IPS DF 4.7 (cell line): ENCODE data around the gene EGFL7.

Experiments
- DNase-seq: peaks from one replicate; pipeline ENCODE4 v3.0.0-alpha.2; 2013; ENCODE audit warnings: low spot score; ENCODE audit errors: extremely low read depth

The EGFL7 gene

DNA sequence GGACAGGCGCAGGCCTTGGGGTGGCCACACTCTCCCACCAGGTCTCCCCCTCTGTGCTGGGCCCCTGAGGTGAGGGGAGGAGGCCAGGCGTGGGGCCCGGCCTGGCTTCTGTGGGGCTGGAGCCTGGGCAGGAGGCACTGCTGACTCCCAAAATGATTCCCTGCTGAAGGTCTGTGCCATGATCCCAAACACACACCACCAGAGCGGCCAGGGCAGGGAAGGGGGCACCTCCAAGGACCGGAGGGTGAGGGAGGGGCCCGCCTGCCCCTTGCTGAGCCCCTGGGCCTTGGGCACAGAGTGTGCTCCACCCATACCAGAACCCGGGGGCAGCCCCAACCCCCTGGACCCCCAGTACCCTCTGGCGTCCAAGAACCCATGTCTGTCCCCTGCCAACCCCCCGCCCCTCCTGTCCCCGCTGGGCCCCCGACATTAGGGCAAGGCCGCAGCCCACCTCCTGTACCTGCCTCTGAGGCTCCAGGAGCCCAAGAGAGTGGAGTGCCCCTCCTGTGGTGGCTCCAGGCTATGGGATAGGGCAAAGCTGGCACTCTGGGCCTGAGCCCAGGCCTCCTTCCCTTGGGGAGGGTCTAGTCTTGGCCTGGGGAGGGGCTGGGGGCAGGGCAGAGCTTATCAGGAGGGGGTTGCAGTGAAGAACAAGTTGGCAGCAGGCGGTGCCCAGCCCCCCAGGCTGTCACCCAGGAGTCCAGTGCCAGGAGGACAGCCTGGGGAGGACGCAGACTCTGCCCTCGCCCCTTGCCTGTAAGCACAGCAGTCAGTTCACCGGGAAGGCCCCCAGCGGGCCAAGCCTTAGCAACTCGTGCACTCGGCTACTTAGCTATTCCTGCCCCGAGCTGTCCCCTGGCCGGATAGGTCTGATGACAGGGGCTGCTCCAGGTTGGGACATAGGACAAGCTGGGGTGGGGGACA is 2.6 kb upstream of the EGFL7 start:
- no peak for DNase-seq

DNA sequence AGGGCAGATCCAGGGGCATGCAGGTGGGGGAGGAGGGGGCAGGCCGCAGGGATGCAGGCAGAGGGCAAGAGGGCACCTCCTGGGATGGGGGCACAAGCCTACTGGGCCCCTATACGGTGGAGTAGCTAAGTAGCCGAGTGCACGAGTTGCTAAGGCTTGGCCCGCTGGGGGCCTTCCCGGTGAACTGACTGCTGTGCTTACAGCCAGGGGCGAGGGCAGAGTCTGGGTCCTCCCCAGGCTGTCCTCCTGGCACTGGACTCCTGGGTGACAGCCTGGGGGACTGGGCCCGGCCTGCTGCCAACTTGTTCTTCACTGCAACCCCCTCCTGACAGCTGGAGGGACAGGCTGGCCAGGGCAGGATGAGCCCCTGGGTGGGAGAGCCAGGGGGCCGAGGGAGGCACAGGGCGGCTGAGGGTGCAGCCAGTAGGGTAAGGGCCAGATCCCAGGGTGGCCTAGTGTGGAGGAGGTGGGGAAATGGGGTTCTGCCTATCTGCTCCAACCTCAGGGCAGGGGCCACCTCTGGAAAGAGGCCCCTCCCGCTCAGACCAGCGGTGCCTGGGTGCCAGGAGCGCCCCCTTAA is 1.7 kb upstream of the EGFL7 start:
- no peak for DNase-seq

DNA sequence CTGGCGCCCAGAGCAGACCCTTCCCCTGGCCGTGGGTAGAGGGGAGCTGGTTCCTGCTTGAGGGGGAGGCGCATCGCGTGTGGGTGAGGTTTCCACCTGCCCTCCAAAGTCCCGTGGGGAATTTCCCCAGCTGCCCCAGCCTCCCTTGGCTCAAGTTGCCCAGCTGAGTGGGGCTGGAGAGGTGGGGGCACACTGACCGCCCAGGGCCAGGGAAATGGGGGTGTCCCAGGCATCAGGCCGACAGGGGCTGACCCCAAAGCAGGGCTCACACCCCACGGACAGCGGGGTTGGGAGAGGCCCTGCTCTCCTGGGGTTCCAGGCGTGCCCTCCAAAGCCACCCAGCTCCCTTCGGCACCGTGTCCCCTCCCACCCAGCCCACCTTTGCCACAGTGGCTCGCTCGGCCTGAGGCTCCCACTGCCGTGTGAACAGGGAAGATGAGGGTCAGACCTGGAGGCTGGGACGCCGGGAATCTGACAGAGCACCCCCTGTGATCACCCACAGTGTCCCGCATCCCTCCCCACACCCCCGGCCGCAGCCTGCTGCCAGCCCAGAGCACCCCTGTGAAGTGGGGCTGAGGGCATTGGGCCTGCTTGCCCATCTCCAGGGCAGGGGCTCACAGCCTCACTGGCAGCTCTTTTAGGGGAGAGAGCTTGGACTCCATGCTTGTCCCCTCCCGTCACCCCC is 933 bp upstream of the EGFL7 start:
- no peak for DNase-seq

- no peak for DNase-seq
These were observed 425 bp upstream of the EGFL7 start for GRCh38 chr9:136662326-136662655.

DNA sequence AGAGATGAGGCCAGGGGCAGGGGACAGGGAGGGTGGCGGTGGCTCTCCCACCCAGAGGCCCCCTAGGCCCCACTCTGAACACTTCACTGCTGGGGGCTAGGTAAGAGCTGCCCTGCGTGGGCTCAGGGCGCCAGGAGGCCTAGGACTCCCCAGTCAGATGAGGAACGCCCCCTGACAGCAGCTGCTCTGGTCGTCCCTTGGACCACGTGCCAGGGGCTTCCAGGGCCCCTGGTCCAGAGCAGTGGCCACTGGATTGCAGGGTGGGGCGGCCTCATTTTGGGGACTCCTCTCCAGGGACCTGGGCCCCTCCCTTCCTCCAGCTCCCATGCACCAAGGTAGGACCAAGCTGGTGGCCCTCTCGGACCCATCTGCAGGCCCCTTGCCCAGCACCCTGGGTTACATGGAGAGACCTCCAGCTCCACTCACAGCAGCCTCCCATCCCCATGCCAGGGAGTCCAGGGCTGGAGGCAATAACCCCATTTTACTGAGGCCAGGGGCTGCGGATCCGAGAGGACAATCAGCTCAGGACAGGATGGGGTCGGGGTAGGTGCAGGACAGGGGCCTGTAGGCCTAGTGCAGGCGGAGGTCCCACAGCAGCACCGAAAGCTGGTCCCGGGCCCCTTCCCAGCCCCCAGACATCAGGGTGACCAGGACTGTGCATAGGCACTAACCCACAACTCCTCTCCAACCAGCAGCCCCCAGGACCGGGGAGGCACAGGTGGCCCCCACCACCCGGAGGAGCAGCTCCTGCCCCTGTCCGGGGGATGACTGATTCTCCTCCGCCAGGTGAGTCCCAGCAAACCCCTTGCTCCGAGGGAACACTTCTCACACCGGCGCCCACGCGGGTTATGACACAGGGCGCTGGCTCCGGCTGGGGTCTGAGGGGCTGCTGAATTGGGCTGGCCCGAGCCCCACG is 1.5 kb downstream of the EGFL7 start:
- DNase-seq = no peak

- no peak for DNase-seq
These were observed 2.5 kb downstream of the EGFL7 start for GRCh38 chr9:136665111-136665703.

GRCh38 chr9:136665704-136666371 is 3.1 kb downstream of the EGFL7 start:
- DNase-seq = no peak

- no peak for DNase-seq
These were observed 3.9 kb downstream of the EGFL7 start for GRCh38 chr9:136666372-136667213.

- DNase-seq = no peak
These were observed 4.7 kb downstream of the EGFL7 start for GRCh38 chr9:136667214-136667939.

GRCh38 chr9:136667940-136668760 is 5.4 kb downstream of the EGFL7 start:
- no peak for DNase-seq

DNA sequence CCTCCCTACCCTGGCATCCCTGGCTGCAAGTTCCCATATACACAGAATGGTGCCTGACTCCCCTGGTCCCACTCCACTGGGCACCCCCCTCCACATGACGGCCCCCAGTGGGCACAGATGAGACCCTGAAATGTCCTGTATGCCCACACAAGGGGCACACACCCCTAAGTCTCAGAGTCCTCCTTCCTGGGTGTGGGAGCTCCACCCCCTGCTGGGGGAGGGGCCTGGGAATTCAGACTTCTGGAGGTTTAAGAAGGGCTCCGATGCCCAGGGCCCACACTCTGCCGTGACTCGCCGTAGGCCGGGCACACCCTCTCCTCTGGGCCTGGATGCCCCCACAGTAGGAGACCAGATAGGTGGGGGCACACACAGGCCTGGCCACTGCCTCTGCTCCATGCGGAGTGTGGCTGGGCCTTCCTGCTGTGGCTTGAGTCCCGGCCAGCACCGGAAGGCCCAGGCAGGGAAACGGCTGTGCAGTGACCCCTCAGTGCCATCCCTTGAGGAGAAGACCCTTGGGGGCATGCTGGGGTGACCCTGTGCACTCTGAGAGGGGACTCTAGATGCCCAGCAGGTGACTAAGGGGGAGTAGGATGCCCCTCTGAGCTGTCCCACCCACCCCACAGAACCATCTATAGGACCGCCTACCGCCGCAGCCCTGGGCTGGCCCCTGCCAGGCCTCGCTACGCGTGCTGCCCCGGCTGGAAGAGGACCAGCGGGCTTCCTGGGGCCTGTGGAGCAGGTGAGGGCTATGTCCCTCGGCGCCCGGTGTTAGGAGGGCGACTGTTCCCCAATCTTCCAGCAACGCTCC is 6.5 kb downstream of the EGFL7 start:
- no peak for DNase-seq

- no peak for DNase-seq
These were observed 7.2 kb downstream of the EGFL7 start for GRCh38 chr9:136669791-136670464.

- DNase-seq = no peak
These were observed 8.0 kb downstream of the EGFL7 start for GRCh38 chr9:136670576-136671253.

- DNase-seq = no peak
These were observed 8.5 kb downstream of the EGFL7 start for GRCh38 chr9:136671254-136671614.

DNA sequence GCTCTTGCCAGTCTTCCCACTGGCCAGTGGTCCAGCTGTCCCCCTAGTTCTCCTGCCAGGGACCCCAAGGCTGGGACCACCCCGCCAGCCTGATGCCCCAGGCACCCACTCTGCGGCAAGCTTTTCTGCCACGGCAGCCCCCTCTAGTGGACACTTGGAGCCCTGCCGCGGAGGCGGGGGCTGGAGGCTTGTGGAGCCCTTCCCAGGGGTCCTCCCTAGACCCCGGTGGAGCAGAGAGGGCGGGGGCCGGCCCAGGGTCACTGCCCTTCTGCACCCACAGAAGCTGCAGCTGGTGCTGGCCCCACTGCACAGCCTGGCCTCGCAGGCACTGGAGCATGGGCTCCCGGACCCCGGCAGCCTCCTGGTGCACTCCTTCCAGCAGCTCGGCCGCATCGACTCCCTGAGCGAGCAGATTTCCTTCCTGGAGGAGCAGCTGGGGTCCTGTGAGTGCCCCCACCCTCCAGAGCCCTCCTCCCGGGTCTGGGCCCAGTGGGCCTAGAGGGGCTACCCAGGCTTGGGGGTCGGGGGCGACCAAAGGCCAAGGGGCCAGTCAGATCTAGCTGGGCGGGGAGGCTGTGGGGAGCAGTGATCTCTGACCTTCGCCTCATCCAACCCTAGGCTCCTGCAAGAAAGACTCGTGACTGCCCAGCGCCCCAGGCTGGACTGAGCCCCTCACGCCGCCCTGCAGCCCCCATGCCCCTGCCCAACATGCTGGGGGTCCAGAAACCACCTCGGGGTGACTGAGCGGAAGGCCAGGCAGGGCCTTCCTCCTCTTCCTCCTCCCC is 9.1 kb downstream of the EGFL7 start:
- DNase-seq = no peak
